RCC 7860 (cell line): ENCODE measurements around the gene OPHN1.
"Not testable (repeated sequence)": the region's sequence is repeated elsewhere in the genome, so short reads cannot be mapped to it uniquely, and the experiment has no call there.

Source experiments
- DNase-seq: peaks from one replicate; pipeline ENCODE4 v3.0.0-alpha.2; 2015; ENCODE audit warnings: low spot score
- FAIRE-seq: peaks from 2 replicates; lab custom pipeline; 2012; peaks lifted over from hg19 to GRCh38; lab: Jason Lieb, UNC

OPHN1 gene

GRCh38 chrX:68428431-68428830, 4.9 kb downstream of the OPHN1 start:
- peak; percentile 83 for FAIRE-seq
- DNase-seq: peak; percentile 77

- FAIRE-seq (no peak), DNase-seq (no peak)
These were observed 8.6 kb downstream of the OPHN1 start for GRCh38 chrX:68424719-68425118.

- FAIRE-seq: no peak
- no peak for DNase-seq
These were observed 10.8 kb downstream of the OPHN1 start for GRCh38 chrX:68422478-68422877.

GRCh38 chrX:68421636-68422035, 11.7 kb downstream of the OPHN1 start:
- FAIRE-seq: no peak
- DNase-seq: no peak

GRCh38 chrX:68420559-68420958, 12.7 kb downstream of the OPHN1 start:
- DNase-seq: no peak
- no peak for FAIRE-seq

- no peak for FAIRE-seq
- no peak for DNase-seq
These were observed 13.3 kb downstream of the OPHN1 start for GRCh38 chrX:68419975-68420374.

GRCh38 chrX:68417651-68418050, 15.6 kb downstream of the OPHN1 start:
- DNase-seq: no peak
- no peak for FAIRE-seq

GRCh38 chrX:68416592-68416991, 16.7 kb downstream of the OPHN1 start:
- no peak for FAIRE-seq
- peak; percentile 6 for DNase-seq

GRCh38 chrX:68415316-68415715, 18.0 kb downstream of the OPHN1 start:
- FAIRE-seq: peak; percentile 95
- peak; percentile 56 for DNase-seq

GRCh38 chrX:68413254-68413653, 20.0 kb downstream of the OPHN1 start:
- DNase-seq: no peak
- no peak for FAIRE-seq

- FAIRE-seq (no peak), DNase-seq (no peak)
These were observed 21.6 kb downstream of the OPHN1 start for GRCh38 chrX:68411729-68412128.

- FAIRE-seq: no peak
- DNase-seq: no peak
These were observed 24.1 kb downstream of the OPHN1 start for GRCh38 chrX:68409194-68409593.

GRCh38 chrX:68403522-68403921, 29.8 kb downstream of the OPHN1 start:
- no peak for DNase-seq
- FAIRE-seq: no peak

- DNase-seq (no peak), FAIRE-seq (no peak)
These were observed 30.3 kb downstream of the OPHN1 start for GRCh38 chrX:68403038-68403437.

GRCh38 chrX:68402094-68402493, 31.2 kb downstream of the OPHN1 start:
- FAIRE-seq (no peak), DNase-seq (no peak)

GRCh38 chrX:68398291-68398690, 35.0 kb downstream of the OPHN1 start:
- FAIRE-seq (no peak), DNase-seq (no peak)

GRCh38 chrX:68396953-68397352, 36.3 kb downstream of the OPHN1 start:
- DNase-seq (no peak), FAIRE-seq (no peak)

GRCh38 chrX:68389419-68389960, 43.8 kb downstream of the OPHN1 start:
- FAIRE-seq, DNase-seq: not testable (repeated sequence)

GRCh38 chrX:68387776-68388175, 45.5 kb downstream of the OPHN1 start:
- DNase-seq: no peak
- FAIRE-seq: no peak

GRCh38 chrX:68383540-68383939, 49.8 kb downstream of the OPHN1 start:
- DNase-seq (no peak), FAIRE-seq (no peak)

- not testable (repeated sequence) for FAIRE-seq, DNase-seq
These were observed 55.7 kb downstream of the OPHN1 start for GRCh38 chrX:68377579-68377978.

GRCh38 chrX:68376373-68376772, 56.9 kb downstream of the OPHN1 start:
- DNase-seq (no peak), FAIRE-seq (no peak)

GRCh38 chrX:68375803-68376202, 57.5 kb downstream of the OPHN1 start:
- FAIRE-seq (no peak), DNase-seq (no peak)
